Heart left ventricle (tissue), 13 donors: ENCODE results near the gene TPR.

Experiments used
- POLR2A ChIP-seq, 2 donors: fragments of 450-650 bp; IDR thresholded peaks; one replicate each; pipeline ENCODE4 v1.6.1; 2017; ENCODE audit warnings: antibody characterized with exemption in 2 of 2, mild to moderate bottlenecking in 2 of 2, moderate library complexity in 2 of 2
- TF ChIP-seq, protein P1 (sequence below), 12 donors: fragments of 200-600 bp; sonication (generic) in 4 of 12; IDR thresholded peaks; one replicate each; pipeline versions ENCODE4 v1.5.0 to v1.8.0; 2018 to 2022; ENCODE audit warnings: antibody characterized with exemption in 12 of 12, mild to moderate bottlenecking in 5 of 12
- donor health status: ischemic (EF 13 %, LVEDD 7.1; RV severe dilation, severe dysfunction).
- donor health status: DM: no; HTN: yes; CAD: no.
- donor health status: DM: no; HTN: no; CAD: no.
- donor health status: ischemic (EF 25% LVEDD 6.9; RV normal size, moderate dysfunction).
- donor health status: ischemic (EF 25% LVEDD 5.7; RV mildly dilated, moderate dysfunction).
- donor health status: ischemic (EF 35%, LVEDD 5.7; RV mildly dilated, moderate dysfunction).
- donor health status: nonischemic (EF 11% LVEDD 7.7; RV severe dilation, severe dysfunction).
- donor health status: DM: yes; HTN: yes; CAD: no.
- donor health status: PGD.
- donor health status: ischemic (EF 29% LVEDD 5.4; RV normal size, mild dysfunction).
- donor health status: nonischemic (EF 23%, LVEDD 6.1; RV moderate dilation, normal function).

DNA sequence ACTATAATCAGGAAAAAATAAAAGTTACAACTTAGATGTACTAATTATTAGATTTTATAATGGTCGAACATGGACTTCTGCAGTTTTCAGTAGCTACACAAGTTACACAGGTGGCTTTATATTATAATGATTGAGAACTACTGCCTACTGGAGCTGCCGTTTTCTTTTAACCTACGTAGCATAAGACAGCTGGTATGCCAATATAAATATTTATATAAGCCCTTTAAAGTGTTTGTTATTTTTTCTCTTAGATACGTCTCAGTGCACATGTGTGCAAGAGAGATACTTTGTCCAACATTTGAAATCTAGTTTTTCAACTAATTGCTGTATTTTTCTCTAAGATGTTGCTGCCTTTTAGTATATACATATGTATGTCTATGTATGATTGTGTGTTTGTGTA, 43.5 kb upstream of the TPR start:
- TF ChIP-seq, protein P1, sequence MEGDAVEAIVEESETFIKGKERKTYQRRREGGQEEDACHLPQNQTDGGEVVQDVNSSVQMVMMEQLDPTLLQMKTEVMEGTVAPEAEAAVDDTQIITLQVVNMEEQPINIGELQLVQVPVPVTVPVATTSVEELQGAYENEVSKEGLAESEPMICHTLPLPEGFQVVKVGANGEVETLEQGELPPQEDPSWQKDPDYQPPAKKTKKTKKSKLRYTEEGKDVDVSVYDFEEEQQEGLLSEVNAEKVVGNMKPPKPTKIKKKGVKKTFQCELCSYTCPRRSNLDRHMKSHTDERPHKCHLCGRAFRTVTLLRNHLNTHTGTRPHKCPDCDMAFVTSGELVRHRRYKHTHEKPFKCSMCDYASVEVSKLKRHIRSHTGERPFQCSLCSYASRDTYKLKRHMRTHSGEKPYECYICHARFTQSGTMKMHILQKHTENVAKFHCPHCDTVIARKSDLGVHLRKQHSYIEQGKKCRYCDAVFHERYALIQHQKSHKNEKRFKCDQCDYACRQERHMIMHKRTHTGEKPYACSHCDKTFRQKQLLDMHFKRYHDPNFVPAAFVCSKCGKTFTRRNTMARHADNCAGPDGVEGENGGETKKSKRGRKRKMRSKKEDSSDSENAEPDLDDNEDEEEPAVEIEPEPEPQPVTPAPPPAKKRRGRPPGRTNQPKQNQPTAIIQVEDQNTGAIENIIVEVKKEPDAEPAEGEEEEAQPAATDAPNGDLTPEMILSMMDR (IDR thresholded peaks at IDR 0.05), result no peak
- TF ChIP-seq POLR2A (IDR thresholded peaks at IDR 0.05), result no peak
